GM21367 (cell line): ENCODE data around the gene ITGA4.

Experiments
- ATAC-seq: cut with Tn5 transposase; IDR thresholded peaks from one replicate; pipeline ENCODE4 v1.9.1; 2021; ENCODE audit not compliant: unreplicated experiment

Gene ITGA4

DNA sequence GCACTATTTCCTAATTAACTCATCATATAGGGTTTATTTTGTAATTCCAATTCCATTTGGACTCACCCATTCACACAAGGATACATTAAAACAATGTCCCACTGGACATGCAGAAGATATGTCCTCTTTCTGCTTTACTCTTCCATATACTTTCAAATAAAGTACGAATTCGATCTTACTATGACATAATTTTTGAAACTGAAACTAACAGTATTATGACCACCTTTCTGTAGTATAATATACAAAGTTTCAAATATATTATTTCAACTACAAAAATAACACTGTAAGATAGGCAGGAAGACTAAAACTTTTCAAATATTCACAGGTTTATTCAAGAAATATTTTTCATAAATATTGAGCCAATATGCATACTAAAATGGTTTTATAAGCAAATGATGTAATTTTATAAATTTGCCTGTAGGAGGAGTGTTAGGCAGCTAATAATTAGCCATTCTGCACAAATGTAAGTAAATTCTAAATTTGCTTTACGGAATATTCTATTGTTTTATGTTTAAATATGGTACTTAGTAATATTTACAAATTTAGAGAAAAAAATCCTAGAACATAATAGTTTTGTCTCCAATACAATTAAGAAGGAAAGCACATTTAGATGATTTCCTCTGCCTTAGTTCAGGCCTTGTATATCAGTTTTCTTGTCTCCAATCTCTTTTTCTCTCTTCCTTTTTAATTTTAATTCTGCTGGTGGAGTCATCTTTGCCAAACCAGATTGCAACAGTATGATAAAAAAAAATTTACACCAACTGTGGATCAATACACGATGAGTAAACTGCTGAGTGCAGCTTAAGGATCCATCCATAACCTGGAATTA is 113.9 kb downstream of the ITGA4 start:
- no peak for ATAC-seq

DNA sequence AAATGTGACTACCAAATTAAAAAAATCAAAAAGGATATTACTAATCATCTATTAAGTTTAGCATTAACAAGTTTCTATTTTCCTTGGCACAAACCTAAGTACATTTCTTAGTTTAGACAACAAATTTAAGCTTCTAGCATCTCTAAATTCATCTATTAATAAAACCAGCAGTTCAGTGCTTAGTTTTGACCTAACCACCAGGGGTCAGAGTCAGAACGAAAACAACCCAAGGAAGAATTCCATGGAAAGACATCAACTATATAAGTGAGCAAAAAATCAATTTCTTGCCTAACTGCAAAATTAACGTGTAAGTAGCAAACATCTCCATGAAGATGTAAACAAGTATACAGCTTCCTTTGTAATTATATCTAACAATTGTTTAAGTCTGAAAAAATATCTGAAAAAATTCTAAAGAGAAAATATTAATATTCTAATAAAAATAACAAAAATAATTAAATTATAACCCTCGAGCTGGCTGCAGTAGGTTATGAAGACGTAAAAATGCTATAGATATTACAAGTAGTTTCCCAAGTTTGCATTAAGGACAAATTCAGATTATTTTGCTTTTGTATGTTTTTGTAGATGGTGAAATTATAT is 116.1 kb downstream of the ITGA4 start:
- no peak for ATAC-seq

DNA sequence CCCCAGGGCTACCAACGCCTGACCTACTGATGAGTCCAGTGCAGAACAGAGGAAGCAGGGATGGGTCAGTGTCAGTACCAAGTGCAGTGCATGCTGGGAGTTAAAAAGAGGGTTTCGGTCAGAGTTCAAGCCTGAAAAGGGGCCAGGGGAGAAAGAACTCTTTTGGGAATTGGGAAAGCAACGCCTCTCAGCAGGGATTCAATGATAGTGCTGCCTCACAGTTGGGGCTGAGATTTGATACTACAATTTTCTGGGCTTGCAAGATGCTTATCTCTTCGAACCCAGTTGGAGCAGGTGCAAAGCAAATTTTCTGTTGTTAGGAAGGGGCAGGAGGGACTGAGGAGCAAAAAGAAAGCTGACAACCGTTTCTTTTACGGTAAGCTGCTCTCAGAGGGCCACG is 117.1 kb downstream of the ITGA4 start:
- ATAC-seq, result no peak

DNA sequence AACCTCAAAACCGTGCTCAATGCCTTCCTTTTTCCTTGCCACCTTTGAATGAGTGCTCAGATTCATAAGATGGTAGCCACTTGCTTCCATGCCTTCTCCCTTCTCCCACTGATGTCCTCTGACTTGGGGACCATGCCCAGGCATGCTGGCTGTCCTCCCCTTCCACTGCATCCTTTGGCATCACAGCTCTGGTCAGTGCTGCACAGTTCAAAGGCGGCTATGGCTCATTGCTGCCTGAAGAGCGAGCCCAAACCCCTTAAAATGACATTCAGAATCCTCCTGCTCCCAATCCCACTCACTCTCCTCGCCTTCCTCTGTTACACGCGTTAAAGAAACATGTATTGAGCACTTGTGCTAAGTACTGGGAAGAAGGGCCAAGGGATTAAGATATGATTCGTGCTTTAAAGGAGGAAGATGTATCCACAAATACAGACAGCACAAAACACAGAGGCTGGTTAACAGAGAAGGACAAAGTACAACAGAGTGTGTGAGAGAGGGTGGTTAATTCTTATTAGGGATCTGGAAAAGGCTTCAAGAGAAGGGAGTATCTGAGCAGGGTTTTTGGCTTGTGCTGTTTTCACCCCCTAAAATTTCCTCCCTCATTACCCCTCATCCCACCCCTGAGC is 118.0 kb downstream of the ITGA4 start:
- ATAC-seq, result no peak

DNA sequence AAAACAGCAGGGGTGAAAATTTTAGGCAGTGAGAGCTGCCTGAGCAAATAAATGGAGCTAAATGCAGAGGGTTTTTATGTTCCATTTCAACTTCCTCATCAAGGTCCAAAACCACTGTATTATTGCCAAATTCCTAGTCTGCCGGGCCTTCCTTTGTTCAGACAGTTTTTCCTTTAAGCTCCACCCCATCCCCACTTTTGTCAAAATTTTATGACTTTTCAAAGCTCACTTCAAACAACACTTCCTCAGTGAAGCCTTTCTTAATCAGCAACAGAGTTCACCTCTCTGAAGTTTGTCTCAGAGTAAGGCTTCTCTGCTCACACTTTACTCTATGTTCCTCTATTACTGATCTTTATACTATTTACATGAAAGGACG is 118.5 kb downstream of the ITGA4 start:
- no peak for ATAC-seq

DNA sequence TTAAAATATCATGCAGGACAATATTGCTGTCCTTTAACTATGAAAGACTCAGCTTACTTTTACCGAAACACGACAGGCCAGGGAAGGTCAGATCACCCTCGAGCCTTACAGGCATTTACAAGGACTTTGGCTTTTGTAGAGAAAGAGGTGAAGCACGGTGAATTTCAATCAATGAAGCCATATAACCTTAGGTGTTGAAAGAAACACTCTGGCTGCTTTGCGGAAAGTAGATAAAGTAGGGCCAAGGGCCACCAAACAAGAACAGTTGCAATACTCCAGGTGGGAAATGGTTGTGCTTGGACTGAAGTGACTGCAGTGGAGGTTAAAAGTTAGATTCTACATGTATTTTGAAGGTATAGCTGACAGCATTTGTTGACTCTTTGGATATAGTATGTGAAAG is 119.2 kb downstream of the ITGA4 start:
- ATAC-seq, result no peak

DNA sequence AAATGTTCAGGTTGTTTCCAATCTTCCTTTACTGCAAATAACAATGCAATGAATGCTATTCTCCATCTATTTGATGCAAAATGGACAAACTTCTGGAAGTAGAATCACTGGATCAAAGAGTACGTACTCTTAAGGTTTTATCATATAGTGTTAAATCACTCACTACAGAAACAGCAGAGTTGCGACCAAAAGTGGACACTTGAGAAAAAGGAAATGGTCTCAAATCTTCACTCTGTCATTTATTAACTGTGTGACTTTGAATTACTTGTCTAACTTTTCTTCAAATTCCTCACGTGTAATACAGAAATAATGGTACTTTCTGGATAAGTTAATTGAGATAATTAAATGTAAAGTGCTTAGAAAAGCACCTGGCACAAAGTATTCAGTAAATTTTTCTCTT is 121.6 kb downstream of the ITGA4 start:
- ATAC-seq, result no peak

DNA sequence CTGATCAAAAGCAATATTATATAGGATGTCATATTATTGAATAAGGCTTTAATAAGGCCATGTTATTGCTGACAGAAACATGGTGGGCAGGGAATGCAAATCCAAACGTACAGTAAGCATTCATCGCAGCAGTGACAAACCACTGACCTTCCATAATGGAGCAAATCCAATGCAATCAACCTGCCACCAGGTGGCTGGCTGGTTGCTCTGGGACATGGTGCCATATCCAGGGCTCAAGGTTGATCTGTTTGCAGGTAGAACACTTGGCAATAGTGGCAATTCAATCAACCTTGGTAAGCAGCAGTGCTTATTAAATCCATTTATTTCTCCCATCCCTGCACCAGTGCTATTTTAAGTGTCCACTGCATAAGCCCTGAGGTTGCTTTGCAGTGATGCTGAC is 124.3 kb downstream of the ITGA4 start:
- no peak for ATAC-seq

DNA sequence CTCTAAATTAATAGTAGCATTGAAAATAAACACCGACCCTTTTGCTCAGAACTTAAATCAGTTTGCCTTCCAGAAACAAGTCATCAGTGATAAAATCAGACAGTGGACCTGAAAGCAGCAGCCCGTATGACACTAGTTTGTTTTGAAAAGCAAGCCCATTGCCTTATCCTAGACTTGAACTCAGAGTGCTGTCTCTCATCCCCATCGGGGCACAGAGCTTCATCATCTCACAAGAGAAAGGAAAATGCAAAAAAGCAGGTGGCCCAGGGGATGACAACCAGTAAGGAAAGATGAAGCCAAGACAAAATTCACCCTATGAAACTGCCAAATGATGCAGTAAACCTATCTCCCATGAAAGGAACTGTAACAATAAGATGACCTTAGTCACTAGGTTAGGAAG is 128.5 kb downstream of the ITGA4 start:
- no peak for ATAC-seq
